GM19397 (cell line): Measurements from ENCODE around the gene GLOD5.
"Not testable (repeated sequence)": the region's sequence is repeated elsewhere in the genome, so short reads cannot be mapped to it uniquely, and the experiment has no call there.

Experiments
- ATAC-seq: cut with Tn5 transposase; IDR thresholded peaks from one replicate; pipeline ENCODE4 v1.9.1; 2021; ENCODE audit warnings: mild to moderate bottlenecking, moderate library complexity; ENCODE audit not compliant: unreplicated experiment

The GLOD5 gene

DNA sequence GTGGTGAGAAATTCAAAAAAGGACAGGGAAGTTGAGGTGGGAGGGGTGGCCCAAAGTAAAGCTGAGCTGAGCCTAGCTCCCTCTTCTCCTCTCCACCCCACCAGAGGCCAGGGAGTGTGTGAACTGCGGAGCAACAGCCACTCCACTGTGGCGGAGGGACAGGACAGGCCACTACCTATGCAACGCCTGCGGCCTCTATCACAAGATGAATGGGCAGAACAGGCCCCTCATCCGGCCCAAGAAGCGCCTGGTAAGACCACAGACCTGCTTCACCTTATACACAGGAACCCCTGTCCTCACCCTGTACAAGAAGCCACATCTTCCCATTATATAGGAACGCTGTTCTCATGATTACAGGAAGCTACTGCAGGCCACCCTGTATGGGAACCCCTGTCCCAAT lies 30.7 kb downstream of the GLOD5 start:
- no peak for ATAC-seq

DNA sequence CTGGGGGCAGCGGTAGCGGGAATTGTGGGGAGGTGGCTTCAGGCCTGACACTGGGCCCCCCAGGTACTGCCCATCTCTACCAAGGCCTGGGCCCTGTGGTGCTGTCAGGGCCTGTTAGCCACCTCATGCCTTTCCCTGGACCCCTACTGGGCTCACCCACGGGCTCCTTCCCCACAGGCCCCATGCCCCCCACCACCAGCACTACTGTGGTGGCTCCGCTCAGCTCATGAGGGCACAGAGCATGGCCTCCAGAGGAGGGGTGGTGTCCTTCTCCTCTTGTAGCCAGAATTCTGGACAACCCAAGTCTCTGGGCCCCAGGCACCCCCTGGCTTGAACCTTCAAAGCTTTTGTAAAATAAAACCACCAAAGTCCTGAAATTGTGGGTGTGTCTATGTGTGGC lies 32.4 kb downstream of the GLOD5 start:
- no peak for ATAC-seq

GRCh38 chrX:48794340-48794910 lies 32.9 kb downstream of the GLOD5 start:
- no peak for ATAC-seq

- ATAC-seq, result no peak
Observed at GRCh38 chrX:48794911-48795515, 33.5 kb downstream of the GLOD5 start.

DNA sequence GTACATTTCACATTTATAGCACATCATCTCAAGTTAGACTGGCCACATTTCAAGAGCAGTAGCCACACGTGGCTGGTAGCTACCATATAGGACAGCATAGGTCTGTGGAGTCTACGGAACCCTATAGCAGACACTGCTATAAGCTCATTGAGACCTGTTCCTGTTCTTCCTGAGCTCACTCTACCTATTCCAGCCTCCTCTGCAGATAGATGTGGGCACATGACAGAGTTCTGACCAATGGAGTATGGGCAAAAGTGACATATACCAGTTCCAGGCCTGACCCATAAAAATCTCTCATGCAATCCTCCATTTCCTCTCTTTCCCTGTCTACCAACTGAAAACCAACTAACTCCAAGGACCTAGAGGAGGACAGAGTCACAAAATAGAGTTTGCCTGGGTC lies 36.8 kb downstream of the GLOD5 start:
- ATAC-seq, result no peak

DNA sequence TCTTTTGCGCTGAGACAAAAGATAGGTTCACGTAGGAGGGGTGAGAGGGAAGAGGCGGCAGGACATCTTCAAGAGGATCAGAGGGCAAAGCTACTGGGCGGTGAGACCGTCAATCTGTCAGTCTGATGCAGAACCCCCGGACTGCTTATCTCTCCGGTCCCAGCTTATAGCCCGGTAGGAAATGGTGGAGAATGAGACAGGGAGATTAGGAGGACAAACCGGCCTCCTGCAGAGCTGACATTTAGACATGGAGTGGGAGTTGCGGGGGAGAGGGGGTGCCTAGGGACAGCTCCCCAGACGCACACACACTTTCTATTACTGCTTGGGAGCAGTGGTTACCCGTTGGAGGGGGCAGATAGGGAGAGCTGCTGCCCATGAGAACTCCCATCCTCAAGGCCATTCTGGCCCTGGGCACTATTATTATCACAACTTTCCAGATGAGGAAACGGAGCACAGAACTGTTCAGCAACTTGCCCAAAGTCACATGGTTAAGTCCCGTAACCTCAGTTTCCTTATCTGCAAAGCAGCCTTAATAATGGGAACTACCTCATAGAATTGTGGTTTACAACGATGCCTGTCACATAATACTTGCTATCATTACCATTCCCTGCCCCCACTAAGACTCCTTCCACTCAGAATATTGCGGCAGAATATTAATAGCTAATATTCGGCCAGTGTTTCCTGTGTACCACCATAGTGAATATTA lies 39.2 kb downstream of the GLOD5 start:
- no peak for ATAC-seq

- ATAC-seq, result peak; percentile 85
Observed at GRCh38 chrX:48801280-48802088, 39.9 kb downstream of the GLOD5 start, which contains the start of gene HDAC6. Gene HDAC6 (plus strand): TSS chrX:48802067. CDS start chrX:48802693, 626 bp downstream.

- peak; percentile 34 for ATAC-seq
Observed at GRCh38 chrX:48802089-48802904, 40.8 kb downstream of the GLOD5 start.

GRCh38 chrX:48802905-48803200 lies 41.3 kb downstream of the GLOD5 start:
- ATAC-seq, result no peak

DNA sequence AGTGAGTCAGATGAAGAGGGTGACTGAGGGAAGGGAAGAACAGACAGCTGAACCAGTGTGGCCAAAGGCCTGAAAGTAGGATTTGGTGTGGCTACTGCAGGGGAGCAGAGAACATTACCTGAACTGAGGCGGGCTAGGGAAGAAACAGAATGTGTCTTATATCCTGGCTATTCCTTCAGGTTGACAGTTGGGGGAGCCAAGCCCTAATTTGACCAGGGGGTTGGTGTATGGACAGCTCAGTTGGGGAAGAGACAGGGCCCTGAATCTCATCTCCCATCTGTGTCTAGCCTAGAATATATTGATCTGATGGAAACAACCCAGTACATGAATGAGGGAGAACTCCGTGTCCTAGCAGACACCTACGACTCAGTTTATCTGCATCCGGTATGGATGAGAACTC lies 44.5 kb downstream of the GLOD5 start:
- ATAC-seq, result no peak

DNA sequence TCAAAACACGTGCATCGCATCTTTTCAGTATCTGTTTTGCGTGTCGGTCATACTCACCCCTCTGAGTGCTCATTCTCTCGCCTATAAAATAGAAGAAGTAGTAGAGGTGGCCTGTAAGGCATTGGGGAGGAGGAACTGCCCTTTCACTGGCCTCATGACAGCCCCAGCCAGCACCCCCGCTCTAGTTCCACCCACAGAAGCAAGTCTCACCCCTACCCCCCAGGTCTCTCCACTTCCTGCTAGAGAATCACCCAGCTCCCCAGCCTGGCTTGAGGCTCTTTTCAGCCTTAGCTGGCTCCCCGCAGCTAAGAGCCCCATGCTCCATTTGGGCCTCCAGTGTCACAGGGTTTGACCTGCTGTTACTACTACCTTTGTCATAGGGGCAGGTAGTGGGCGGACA lies 52.1 kb downstream of the GLOD5 start:
- no peak for ATAC-seq

GRCh38 chrX:48814722-48815121 lies 53.2 kb downstream of the GLOD5 start:
- ATAC-seq, result no peak

DNA sequence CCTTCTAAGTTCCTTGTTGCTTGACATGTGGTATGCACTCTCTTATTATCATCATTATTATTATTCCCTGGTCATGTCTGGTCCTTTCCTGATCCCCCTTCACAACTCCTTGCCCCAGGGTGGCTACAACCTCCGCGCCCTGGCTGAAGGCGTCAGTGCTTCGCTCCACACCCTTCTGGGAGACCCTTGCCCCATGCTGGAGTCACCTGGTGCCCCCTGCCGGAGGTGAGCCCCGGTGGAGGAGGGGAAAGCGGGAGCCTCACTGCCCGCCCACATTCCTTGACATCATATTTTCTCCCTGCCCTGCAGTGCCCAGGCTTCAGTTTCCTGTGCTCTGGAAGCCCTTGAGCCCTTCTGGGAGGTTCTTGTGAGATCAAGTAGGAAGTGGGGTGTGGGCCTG lies 53.7 kb downstream of the GLOD5 start:
- no peak for ATAC-seq

GRCh38 chrX:48816014-48816810 lies 54.7 kb downstream of the GLOD5 start:
- no peak for ATAC-seq

GRCh38 chrX:48818098-48818497 lies 56.6 kb downstream of the GLOD5 start:
- ATAC-seq, result no peak

- ATAC-seq, result no peak
Observed at GRCh38 chrX:48818866-48819265, 57.3 kb downstream of the GLOD5 start.

- not testable (repeated sequence) for ATAC-seq
Observed at GRCh38 chrX:48819394-48819793, 57.8 kb downstream of the GLOD5 start.

- ATAC-seq, result no peak
Observed at GRCh38 chrX:48823053-48823452, 61.5 kb downstream of the GLOD5 start.
